ENCODE data around the gene STAU1.

STAU1 gene

GRCh38 chr20:49133571-49133970 lies 54.6 kb downstream of the STAU1 start:
- no peak for TF ChIP-seq CTCF (IDR thresholded peaks at IDR 0.05)
- peaks cover 74% of the 10 kb centered on the region for H3K36me3 Mint-ChIP-seq (ENCODE audit: low read depth)
- H3K9me3 Mint-ChIP-seq: no peaks in the 10 kb centered on the region
- H3K4me1 Mint-ChIP-seq: peaks cover 10% of the 10 kb centered on the region
- H3K27me3 Mint-ChIP-seq (ENCODE audit: low read depth, poor library complexity): no peaks in the 10 kb centered on the region
- peak overlapping the region; percentile 37 for H3K27ac Mint-ChIP-seq
- DNase-seq: no peak
- no peak overlapping the region for H3K4me3 Mint-ChIP-seq

GRCh38 chr20:49132995-49133478 lies 55.1 kb downstream of the STAU1 start:
- TF ChIP-seq CTCF (IDR thresholded peaks at IDR 0.05): peak; percentile 38
- Mint-ChIP-seq H3K9me3 (no peaks in the 10 kb centered on the region), H3K4me1 (peaks cover 10% of the 10 kb centered on the region), H3K36me3 (ENCODE audit: low read depth) (peaks cover 74% of the 10 kb centered on the region), H3K27ac (peak overlapping the region; percentile 37), H3K27me3 (ENCODE audit: low read depth, poor library complexity) (no peaks in the 10 kb centered on the region), H3K4me3 (no peak overlapping the region)
- DNase-seq: peak; percentile 13

- Mint-ChIP-seq H3K36me3 (ENCODE audit: low read depth) (peaks cover 74% of the 10 kb centered on the region), H3K27ac (no peak overlapping the region), H3K9me3 (no peaks in the 10 kb centered on the region), H3K27me3 (ENCODE audit: low read depth, poor library complexity) (no peaks in the 10 kb centered on the region), H3K4me3 (no peak overlapping the region), H3K4me1 (no peaks in the 10 kb centered on the region)
- DNase-seq: no peak
- TF ChIP-seq CTCF (IDR thresholded peaks at IDR 0.05): no peak
Measured at GRCh38 chr20:49123982-49124381, 64.2 kb downstream of the STAU1 start.

GRCh38 chr20:49122920-49123319 lies 65.2 kb downstream of the STAU1 start:
- Mint-ChIP-seq H3K9me3 (no peaks in the 10 kb centered on the region), H3K27me3 (ENCODE audit: low read depth, poor library complexity) (no peaks in the 10 kb centered on the region), H3K4me3 (no peak overlapping the region), H3K36me3 (ENCODE audit: low read depth) (peaks cover 74% of the 10 kb centered on the region), H3K4me1 (no peaks in the 10 kb centered on the region), H3K27ac (no peak overlapping the region)
- TF ChIP-seq CTCF (IDR thresholded peaks at IDR 0.05): no peak
- no peak for DNase-seq

- Mint-ChIP-seq H3K27ac (no peak overlapping the region), H3K4me3 (no peak overlapping the region), H3K9me3 (no peaks in the 10 kb centered on the region), H3K27me3 (ENCODE audit: low read depth, poor library complexity) (no peaks in the 10 kb centered on the region), H3K36me3 (ENCODE audit: low read depth) (peaks cover 84% of the 10 kb centered on the region), H3K4me1 (no peaks in the 10 kb centered on the region)
- no peak for DNase-seq
- TF ChIP-seq CTCF (IDR thresholded peaks at IDR 0.05): no peak
Measured at GRCh38 chr20:49119988-49120387, 68.1 kb downstream of the STAU1 start.

GRCh38 chr20:49118307-49118706 lies 69.8 kb downstream of the STAU1 start:
- no peak for DNase-seq
- H3K27ac Mint-ChIP-seq: no peak overlapping the region
- no peak overlapping the region for H3K4me3 Mint-ChIP-seq
- H3K36me3 Mint-ChIP-seq (ENCODE audit: low read depth): peaks cover 84% of the 10 kb centered on the region
- no peaks in the 10 kb centered on the region for H3K9me3 Mint-ChIP-seq
- no peaks in the 10 kb centered on the region for H3K4me1 Mint-ChIP-seq
- no peak for TF ChIP-seq CTCF (IDR thresholded peaks at IDR 0.05)
- no peaks in the 10 kb centered on the region for H3K27me3 Mint-ChIP-seq (ENCODE audit: low read depth, poor library complexity)

Measured in nephron progenitor cell (in vitro differentiated cells).